GM12875 (cell line): Measurements from ENCODE around the gene DOCK1.

ENCODE experiments used
- H3K4me3 ChIP-seq: one replicate; pipeline ENCODE4 v1.5.1; 2011; ENCODE audit warnings: low read depth, low read length, control low read depth
- TF ChIP-seq, protein P1 (sequence below): IDR thresholded peaks from 2 replicates; pipeline ENCODE4 v1.5.1; 2011; ENCODE audit warnings: low read depth, mild to moderate bottlenecking, control low read depth, inconsistent platforms, low read length, moderate library complexity, borderline replicate concordance; ENCODE audit not compliant: insufficient read depth

DOCK1 gene

GRCh38 chr10:127428385-127428980 lies 523.3 kb downstream of the DOCK1 start:
- H3K4me3 ChIP-seq, result no peak overlapping the region
- TF ChIP-seq, protein P1, sequence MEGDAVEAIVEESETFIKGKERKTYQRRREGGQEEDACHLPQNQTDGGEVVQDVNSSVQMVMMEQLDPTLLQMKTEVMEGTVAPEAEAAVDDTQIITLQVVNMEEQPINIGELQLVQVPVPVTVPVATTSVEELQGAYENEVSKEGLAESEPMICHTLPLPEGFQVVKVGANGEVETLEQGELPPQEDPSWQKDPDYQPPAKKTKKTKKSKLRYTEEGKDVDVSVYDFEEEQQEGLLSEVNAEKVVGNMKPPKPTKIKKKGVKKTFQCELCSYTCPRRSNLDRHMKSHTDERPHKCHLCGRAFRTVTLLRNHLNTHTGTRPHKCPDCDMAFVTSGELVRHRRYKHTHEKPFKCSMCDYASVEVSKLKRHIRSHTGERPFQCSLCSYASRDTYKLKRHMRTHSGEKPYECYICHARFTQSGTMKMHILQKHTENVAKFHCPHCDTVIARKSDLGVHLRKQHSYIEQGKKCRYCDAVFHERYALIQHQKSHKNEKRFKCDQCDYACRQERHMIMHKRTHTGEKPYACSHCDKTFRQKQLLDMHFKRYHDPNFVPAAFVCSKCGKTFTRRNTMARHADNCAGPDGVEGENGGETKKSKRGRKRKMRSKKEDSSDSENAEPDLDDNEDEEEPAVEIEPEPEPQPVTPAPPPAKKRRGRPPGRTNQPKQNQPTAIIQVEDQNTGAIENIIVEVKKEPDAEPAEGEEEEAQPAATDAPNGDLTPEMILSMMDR, result no peak

- no peak overlapping the region for H3K4me3 ChIP-seq
- TF ChIP-seq, protein P1, result no peak
Observed at GRCh38 chr10:127429601-127430312, 524.5 kb downstream of the DOCK1 start.

DNA sequence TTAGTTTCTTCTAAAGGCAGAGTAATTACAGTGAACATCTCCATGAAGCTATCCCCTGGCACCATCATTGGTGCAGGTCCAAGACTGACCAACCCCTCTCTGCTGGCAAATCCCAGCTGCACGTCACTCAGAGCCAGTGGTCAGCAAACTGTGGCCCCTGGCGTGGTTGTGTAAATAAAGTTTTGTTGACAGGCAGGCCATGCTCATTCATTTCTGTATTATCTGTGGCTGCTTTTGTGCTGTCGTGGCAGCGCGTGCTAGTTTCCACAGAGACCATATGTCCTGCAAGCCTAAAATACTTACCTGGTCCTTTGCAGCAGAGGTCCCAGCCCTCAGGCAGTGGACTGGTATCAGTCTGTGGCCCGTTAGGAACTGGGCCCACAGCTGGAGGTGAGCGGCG lies 526.3 kb downstream of the DOCK1 start:
- TF ChIP-seq, protein P1, result no peak
- no peak overlapping the region for H3K4me3 ChIP-seq

- TF ChIP-seq, protein P1, result no peak
Observed at GRCh38 chr10:127434006-127434405, 528.8 kb downstream of the DOCK1 start.

GRCh38 chr10:127435246-127435645 lies 530.0 kb downstream of the DOCK1 start:
- no peak overlapping the region for H3K4me3 ChIP-seq
- TF ChIP-seq, protein P1, result no peak

More at GRCh38 chr10:127434006-127434405, 528.8 kb downstream of the DOCK1 start:
- H3K4me3 ChIP-seq, result no peak overlapping the region

DNA sequence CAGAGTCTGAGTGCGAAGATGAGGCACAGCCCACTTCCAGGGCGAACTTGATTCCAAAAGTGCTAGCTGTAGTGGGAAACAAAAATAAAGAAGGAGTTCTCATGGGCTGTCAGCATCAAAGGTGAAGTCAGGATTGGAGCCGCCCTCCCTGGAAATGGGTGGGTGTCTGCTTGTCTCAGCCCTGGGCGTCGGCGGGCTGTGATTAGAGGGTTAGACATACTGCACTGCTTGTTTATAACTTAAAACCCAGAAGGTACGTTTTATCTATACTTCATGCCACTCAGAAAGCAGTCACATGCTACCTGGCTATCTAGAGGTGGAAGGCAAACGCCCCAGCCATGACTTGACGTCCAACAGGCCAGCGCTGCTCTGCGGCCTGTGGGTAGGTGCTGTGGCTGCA lies 535.1 kb downstream of the DOCK1 start:
- TF ChIP-seq, protein P1, result no peak

More for the DNA sequence above, 535.1 kb downstream of the DOCK1 start:
- H3K4me3 ChIP-seq, result no peak overlapping the region
